Vagina (tissue), 2 donors: ENCODE data around the gene PRKG2. TPM values are rescaled to one million over a fixed set of nuclear protein-coding genes. Genes with fewer than 3 reads are reported as not detected.

ENCODE experiments used
- DNase-seq, 2 donors: peaks; one replicate each; pipeline ENCODE4 v3.0.0-alpha.2; 2017; ENCODE audit errors: extremely low spot score in 2 of 2
- H3K27ac ChIP-seq: fragments of 200-600 bp; sonication (generic); one replicate; pipeline ENCODE4 v1.5.1; 2019
- H3K27me3 ChIP-seq: fragments of 200-600 bp; sonication (generic); one replicate; pipeline ENCODE4 v1.5.1; 2019
- H3K36me3 ChIP-seq, 2 donors: fragments of 200-600 bp; sonication (generic); one replicate each; pipeline ENCODE4 v1.5.1; 2017 to 2019
- H3K4me1 ChIP-seq: fragments of 200-600 bp; sonication (generic); one replicate; pipeline ENCODE4 v1.5.1; 2019
- H3K4me3 ChIP-seq, 2 donors: fragments of 200-600 bp; sonication (generic); 1 replicate in 1 of 2; 2 replicates in 1 of 2; pipeline ENCODE4 v1.5.1; 2016 to 2019
- H3K9me3 ChIP-seq: fragments of 200-600 bp; sonication (generic); one replicate; pipeline ENCODE4 v1.5.1; 2019
- CTCF ChIP-seq, 3 experiments: fragments of 450-650 bp in 2 of 3; fragments of 200-600 bp in 1 of 3; sonication (generic) in 1 of 3; IDR thresholded peaks; one replicate each; pipeline ENCODE4 v1.5.1; 2017 to 2019; ENCODE audit warnings: antibody characterized with exemption in 3 of 3, mild to moderate bottlenecking in 2 of 3, moderate library complexity in 2 of 3
- POLR2A ChIP-seq, 2 donors: fragments of 450-650 bp; IDR thresholded peaks; one replicate each; pipeline ENCODE4 v1.6.1; 2017; ENCODE audit warnings: antibody characterized with exemption in 2 of 2, mild to moderate bottlenecking in 2 of 2, moderate library complexity in 2 of 2
- POLR2AphosphoS5 ChIP-seq, 2 donors: sonication (generic); formaldehyde crosslinking; IDR thresholded peaks; one replicate each; pipeline ENCODE4 v1.9.0; 2017; ENCODE audit warnings: antibody characterized with exemption in 2 of 2, mild to moderate bottlenecking in 2 of 2, low read depth in 1 of 2; ENCODE audit not compliant: insufficient read depth in 1 of 2
- intact Hi-C: fragments of 100-400 bp; cut with DNase I; formaldehyde crosslinking; loops from one replicate; pipeline ENCODE4 v1.15.1; 2023
- total RNA-seq: library from RNA; depleted of rRNA; stranded (reverse); fragments of >200 nt; gene quantifications from one replicate; pipeline ENCODE4 v1.2.3, GENCODE V29; 2016

Gene PRKG2
- total RNA-seq, 1 donor from 2014 or later: 0.49 TPM

GRCh38 chr4:81093720-81094401, 121.2 kb downstream of the PRKG2 start:
- intact Hi-C loops: no loop called here
- no peak for DNase-seq
- Histone ChIP-seq H3K27me3 (no peaks in the 10 kb centered on the region), H3K36me3 (no peaks in the 10 kb centered on the region), H3K27ac (no peak overlapping the region), H3K4me3 (no peak overlapping the region), H3K4me1 (no peaks in the 10 kb centered on the region), H3K9me3 (no peaks in the 10 kb centered on the region)
- no peak for TF ChIP-seq CTCF (IDR thresholded peaks at IDR 0.05)
- no peak for TF ChIP-seq POLR2A (IDR thresholded peaks at IDR 0.05)
- no peak for TF ChIP-seq POLR2AphosphoS5 (IDR thresholded peaks at IDR 0.05; ENCODE audit: insufficient read depth in 1 of 2, low read depth in 1 of 2)

GRCh38 chr4:81085979-81086378, 129.0 kb downstream of the PRKG2 start:
- TF ChIP-seq POLR2AphosphoS5 (IDR thresholded peaks at IDR 0.05; ENCODE audit: insufficient read depth in 1 of 2, low read depth in 1 of 2) (no peak), POLR2A (IDR thresholded peaks at IDR 0.05) (no peak), CTCF (IDR thresholded peaks at IDR 0.05) (no peak)
- Histone ChIP-seq H3K9me3 (no peaks in the 10 kb centered on the region), H3K4me1 (no peaks in the 10 kb centered on the region), H3K27ac (no peak overlapping the region), H3K36me3 (no peaks in the 10 kb centered on the region), H3K4me3 (no peak overlapping the region), H3K27me3 (no peaks in the 10 kb centered on the region)
- DNase-seq: no peak
- intact Hi-C loops: no loop called here

GRCh38 chr4:81085291-81085690, 129.7 kb downstream of the PRKG2 start:
- DNase-seq: no peak
- H3K9me3 ChIP-seq: no peaks in the 10 kb centered on the region
- intact Hi-C loops: no loop called here
- TF ChIP-seq POLR2AphosphoS5 (IDR thresholded peaks at IDR 0.05; ENCODE audit: insufficient read depth in 1 of 2, low read depth in 1 of 2) (no peak), CTCF (IDR thresholded peaks at IDR 0.05) (no peak), POLR2A (IDR thresholded peaks at IDR 0.05) (no peak)
- H3K4me1 ChIP-seq: no peaks in the 10 kb centered on the region
- no peaks in the 10 kb centered on the region for H3K36me3 ChIP-seq
- H3K27ac ChIP-seq: no peak overlapping the region
- H3K4me3 ChIP-seq: no peak overlapping the region
- no peaks in the 10 kb centered on the region for H3K27me3 ChIP-seq

DNA sequence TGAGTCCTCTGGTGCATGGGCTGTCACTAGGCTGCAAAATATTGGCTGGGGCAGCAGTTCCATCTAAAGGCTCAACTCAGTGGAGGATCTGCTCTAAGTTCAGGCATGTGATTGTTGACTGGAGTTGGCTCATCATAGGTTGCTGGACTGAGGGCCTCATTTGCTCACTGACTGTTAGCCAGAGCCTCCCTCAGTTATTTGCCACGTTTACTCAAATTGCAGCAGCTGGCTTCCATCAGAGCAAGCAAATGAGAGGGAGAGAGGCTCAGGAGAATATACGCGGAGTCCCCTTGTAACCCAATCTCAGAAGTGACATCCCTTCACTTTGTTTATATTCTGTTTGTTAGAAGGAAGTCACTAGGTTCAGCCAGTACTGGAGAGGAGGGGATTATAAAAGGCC, 130.4 kb downstream of the PRKG2 start:
- DNase-seq: no peak
- H3K4me1 ChIP-seq: no peaks in the 10 kb centered on the region
- no peak overlapping the region for H3K4me3 ChIP-seq
- H3K9me3 ChIP-seq: no peaks in the 10 kb centered on the region
- intact Hi-C loops: no loop called here
- TF ChIP-seq POLR2AphosphoS5 (IDR thresholded peaks at IDR 0.05; ENCODE audit: insufficient read depth in 1 of 2, low read depth in 1 of 2) (no peak), POLR2A (IDR thresholded peaks at IDR 0.05) (no peak), CTCF (IDR thresholded peaks at IDR 0.05) (no peak)
- no peak overlapping the region for H3K27ac ChIP-seq
- no peaks in the 10 kb centered on the region for H3K36me3 ChIP-seq
- no peaks in the 10 kb centered on the region for H3K27me3 ChIP-seq

DNA sequence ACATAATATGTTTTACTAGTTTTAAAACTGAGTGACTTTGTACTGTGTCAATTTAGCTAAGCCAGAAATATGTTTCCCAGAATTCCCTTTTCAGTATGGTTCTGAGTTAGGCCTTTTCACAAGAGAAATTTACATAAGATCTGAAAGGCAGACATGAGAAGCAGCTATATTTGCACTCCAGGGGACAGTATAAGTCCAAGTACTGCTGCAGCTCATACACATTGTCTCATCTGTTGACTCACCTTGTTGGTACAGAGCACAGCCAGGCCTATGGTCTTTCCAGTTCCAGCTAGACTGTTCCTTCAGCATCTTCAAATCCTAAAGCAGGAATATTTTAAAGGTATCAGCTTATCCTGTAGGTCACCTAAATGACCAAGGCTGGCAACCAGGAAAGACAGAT, 131.0 kb downstream of the PRKG2 start:
- Histone ChIP-seq H3K27me3 (no peaks in the 10 kb centered on the region), H3K27ac (no peak overlapping the region), H3K4me3 (no peak overlapping the region), H3K9me3 (no peaks in the 10 kb centered on the region), H3K36me3 (no peaks in the 10 kb centered on the region), H3K4me1 (no peaks in the 10 kb centered on the region)
- TF ChIP-seq POLR2A (IDR thresholded peaks at IDR 0.05) (no peak), CTCF (IDR thresholded peaks at IDR 0.05) (no peak), POLR2AphosphoS5 (IDR thresholded peaks at IDR 0.05; ENCODE audit: insufficient read depth in 1 of 2, low read depth in 1 of 2) (no peak)
- no peak for DNase-seq
- intact Hi-C loops: no loop called here
